ENCODE measurements around the gene SMOC2.

Gene SMOC2

GRCh38 chr6:168558686-168559085 lies 117.7 kb downstream of the SMOC2 start:
- no peaks in the 10 kb centered on the region for H3K79me2 ChIP-seq (ENCODE audit: low read length)
- H3K4me2 ChIP-seq (ENCODE audit: low read length), result no peak overlapping the region
- TF ChIP-seq EZH2phosphoT487 (IDR thresholded peaks at IDR 0.05; ENCODE audit: low read depth) (no peak), CTCF (IDR thresholded peaks at IDR 0.05; ENCODE audit: low read depth, low read length) (no peak)
- no peaks in the 10 kb centered on the region for H3K27me3 ChIP-seq (ENCODE audit: low read depth, low read length)
- no peaks in the 10 kb centered on the region for H3K9me3 ChIP-seq (ENCODE audit: insufficient read depth, low read length)
- H3K9ac ChIP-seq (ENCODE audit: low read length), result no peak overlapping the region
- no peak overlapping the region for H3K4me3 ChIP-seq (ENCODE audit: low read length)
- no peaks in the 10 kb centered on the region for H3K4me1 ChIP-seq (ENCODE audit: low read length)
- H3K36me3 ChIP-seq (replicated peaks; ENCODE audit: low read depth, low read length), result no peaks in the 10 kb centered on the region
- H4K20me1 ChIP-seq (ENCODE audit: insufficient read depth, low read length), result no peaks in the 10 kb centered on the region
- no peak overlapping the region for H2AFZ ChIP-seq (ENCODE audit: low read depth, low read length)
- no peak overlapping the region for H3K27ac ChIP-seq (ENCODE audit: low read length)

- no peaks in the 10 kb centered on the region for H3K9me3 ChIP-seq (ENCODE audit: insufficient read depth, low read length)
- no peak overlapping the region for H3K27ac ChIP-seq (ENCODE audit: low read length)
- TF ChIP-seq CTCF (IDR thresholded peaks at IDR 0.05; ENCODE audit: low read depth, low read length) (no peak), EZH2phosphoT487 (IDR thresholded peaks at IDR 0.05; ENCODE audit: low read depth) (no peak)
- no peaks in the 10 kb centered on the region for H4K20me1 ChIP-seq (ENCODE audit: insufficient read depth, low read length)
- H3K79me2 ChIP-seq (ENCODE audit: low read length), result no peaks in the 10 kb centered on the region
- no peaks in the 10 kb centered on the region for H3K27me3 ChIP-seq (ENCODE audit: low read depth, low read length)
- no peaks in the 10 kb centered on the region for H3K4me1 ChIP-seq (ENCODE audit: low read length)
- H3K9ac ChIP-seq (ENCODE audit: low read length), result no peak overlapping the region
- no peak overlapping the region for H3K4me2 ChIP-seq (ENCODE audit: low read length)
- H2AFZ ChIP-seq (ENCODE audit: low read depth, low read length), result no peak overlapping the region
- no peak overlapping the region for H3K4me3 ChIP-seq (ENCODE audit: low read length)
- no peaks in the 10 kb centered on the region for H3K36me3 ChIP-seq (replicated peaks; ENCODE audit: low read depth, low read length)
Measured at GRCh38 chr6:168559574-168560098, 118.7 kb downstream of the SMOC2 start.

DNA sequence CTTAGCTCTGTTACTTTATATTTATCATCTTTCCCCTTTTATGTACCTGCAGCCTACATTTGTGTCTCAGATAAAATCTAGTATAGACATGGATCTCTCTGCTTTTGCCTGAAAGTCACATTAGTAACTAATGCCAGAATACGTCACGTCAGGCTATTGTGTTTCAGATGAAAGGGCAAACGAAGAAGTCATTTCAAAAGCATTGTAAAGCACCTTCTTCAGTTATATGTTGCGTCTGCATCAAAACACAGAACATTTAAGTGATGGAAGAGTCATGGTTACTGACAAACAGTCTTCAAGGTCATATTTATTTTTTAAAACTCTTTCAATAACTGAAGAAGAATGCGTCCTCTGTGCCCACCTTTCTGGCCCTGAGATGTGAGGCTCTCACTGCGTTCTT lies 119.1 kb downstream of the SMOC2 start:
- Histone ChIP-seq H3K27me3 (ENCODE audit: low read depth, low read length) (no peaks in the 10 kb centered on the region), H3K27ac (ENCODE audit: low read length) (no peak overlapping the region), H2AFZ (ENCODE audit: low read depth, low read length) (no peak overlapping the region), H3K4me1 (ENCODE audit: low read length) (no peaks in the 10 kb centered on the region), H4K20me1 (ENCODE audit: insufficient read depth, low read length) (no peaks in the 10 kb centered on the region), H3K4me2 (ENCODE audit: low read length) (no peak overlapping the region), H3K79me2 (ENCODE audit: low read length) (no peaks in the 10 kb centered on the region), H3K9ac (ENCODE audit: low read length) (no peak overlapping the region), H3K36me3 (replicated peaks; ENCODE audit: low read depth, low read length) (no peaks in the 10 kb centered on the region), H3K4me3 (ENCODE audit: low read length) (no peak overlapping the region), H3K9me3 (ENCODE audit: insufficient read depth, low read length) (no peaks in the 10 kb centered on the region)
- no peak for TF ChIP-seq CTCF (IDR thresholded peaks at IDR 0.05; ENCODE audit: low read depth, low read length)

DNA sequence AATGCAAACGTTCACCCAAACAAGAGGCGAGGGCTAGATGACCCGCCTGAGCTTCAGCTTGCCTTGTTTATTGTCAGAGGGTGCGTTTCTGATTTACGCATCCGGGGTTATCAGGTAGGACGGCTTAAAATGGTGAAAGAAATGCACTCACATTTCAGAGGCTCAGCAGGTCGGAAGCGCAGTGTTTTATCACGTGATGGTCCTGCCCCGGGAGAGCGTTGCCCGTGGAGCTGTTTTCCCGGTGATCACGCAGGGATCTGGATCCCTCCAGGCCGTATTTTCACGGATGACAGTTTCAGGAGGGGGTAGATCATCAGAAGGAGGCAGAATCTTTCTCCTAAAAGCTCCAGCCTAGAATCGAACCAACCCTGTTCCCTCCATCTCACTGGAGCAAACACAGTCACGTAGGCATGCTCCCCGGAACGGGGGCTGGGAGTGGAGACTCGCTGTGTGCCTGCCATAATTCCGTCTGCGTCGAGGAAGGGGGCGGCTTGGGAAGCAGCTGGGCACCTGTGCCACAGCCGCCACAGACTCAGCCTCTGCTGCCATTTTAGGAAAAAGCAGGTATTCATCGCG lies 121.7 kb downstream of the SMOC2 start:
- Histone ChIP-seq H3K36me3 (replicated peaks; ENCODE audit: low read depth, low read length) (no peaks in the 10 kb centered on the region), H3K9ac (ENCODE audit: low read length) (no peak overlapping the region), H3K4me1 (ENCODE audit: low read length) (no peaks in the 10 kb centered on the region), H3K79me2 (ENCODE audit: low read length) (no peaks in the 10 kb centered on the region), H3K27me3 (ENCODE audit: low read depth, low read length) (no peaks in the 10 kb centered on the region), H3K27ac (ENCODE audit: low read length) (no peak overlapping the region), H3K4me3 (ENCODE audit: low read length) (no peak overlapping the region), H3K4me2 (ENCODE audit: low read length) (no peak overlapping the region), H3K9me3 (ENCODE audit: insufficient read depth, low read length) (no peaks in the 10 kb centered on the region), H2AFZ (ENCODE audit: low read depth, low read length) (no peak overlapping the region), H4K20me1 (ENCODE audit: insufficient read depth, low read length) (no peaks in the 10 kb centered on the region)
- TF ChIP-seq CTCF (IDR thresholded peaks at IDR 0.05; ENCODE audit: low read depth, low read length), result no peak
- no peak for TF ChIP-seq EZH2phosphoT487 (IDR thresholded peaks at IDR 0.05; ENCODE audit: low read depth)

All from OCI-LY3 (cell line).